Measurements from ENCODE around the gene JAZF1.

DNA sequence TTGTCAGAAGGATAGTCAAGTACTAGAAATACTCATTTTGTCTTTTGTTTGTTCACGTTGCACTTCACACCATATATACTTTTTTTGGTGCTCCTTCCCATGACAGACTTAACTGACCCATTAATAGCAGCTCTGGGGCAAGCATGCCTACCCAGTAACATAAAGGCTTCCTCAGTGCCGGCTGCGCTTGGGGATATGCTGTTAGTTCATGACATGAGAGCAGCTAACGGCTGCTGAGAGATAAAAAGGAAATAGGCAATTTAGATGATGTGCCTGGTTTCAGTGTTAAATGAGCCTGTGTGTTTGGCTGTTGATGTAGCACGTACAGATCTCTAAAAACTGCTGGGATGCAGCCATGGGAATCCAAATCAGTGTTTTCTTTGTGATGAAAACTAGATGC is 354.2 kb downstream of the JAZF1 start:
- TF ChIP-seq, protein P1, sequence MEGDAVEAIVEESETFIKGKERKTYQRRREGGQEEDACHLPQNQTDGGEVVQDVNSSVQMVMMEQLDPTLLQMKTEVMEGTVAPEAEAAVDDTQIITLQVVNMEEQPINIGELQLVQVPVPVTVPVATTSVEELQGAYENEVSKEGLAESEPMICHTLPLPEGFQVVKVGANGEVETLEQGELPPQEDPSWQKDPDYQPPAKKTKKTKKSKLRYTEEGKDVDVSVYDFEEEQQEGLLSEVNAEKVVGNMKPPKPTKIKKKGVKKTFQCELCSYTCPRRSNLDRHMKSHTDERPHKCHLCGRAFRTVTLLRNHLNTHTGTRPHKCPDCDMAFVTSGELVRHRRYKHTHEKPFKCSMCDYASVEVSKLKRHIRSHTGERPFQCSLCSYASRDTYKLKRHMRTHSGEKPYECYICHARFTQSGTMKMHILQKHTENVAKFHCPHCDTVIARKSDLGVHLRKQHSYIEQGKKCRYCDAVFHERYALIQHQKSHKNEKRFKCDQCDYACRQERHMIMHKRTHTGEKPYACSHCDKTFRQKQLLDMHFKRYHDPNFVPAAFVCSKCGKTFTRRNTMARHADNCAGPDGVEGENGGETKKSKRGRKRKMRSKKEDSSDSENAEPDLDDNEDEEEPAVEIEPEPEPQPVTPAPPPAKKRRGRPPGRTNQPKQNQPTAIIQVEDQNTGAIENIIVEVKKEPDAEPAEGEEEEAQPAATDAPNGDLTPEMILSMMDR (IDR thresholded peaks at IDR 0.05; ENCODE audit: low read length) = no peak
- TF ChIP-seq EZH2 (IDR thresholded peaks at IDR 0.05; ENCODE audit: borderline replicate concordance, low read length) = no peak

Measured in OCI-LY1 (cell line).